Progenitor cell of endocrine pancreas (in vitro differentiated cells): ENCODE data around the gene SUGCT. TPM values are rescaled to one million over a fixed set of nuclear protein-coding genes. Genes with fewer than 3 reads are reported as not detected.

Source experiments
- DNase-seq: peaks from one replicate; pipeline ENCODE4 v3.0.0; 2021; ENCODE audit warnings: low spot score; ENCODE audit not compliant: unreplicated experiment
- H3K27ac Mint-ChIP-seq: 2 replicates; pipeline ENCODE4 v1.8.0; 2021; ENCODE audit warnings: mild to moderate bottlenecking, moderate library complexity, mixed read lengths
- H3K27me3 Mint-ChIP-seq: 2 replicates; pipeline ENCODE4 v1.8.0; 2021; ENCODE audit warnings: mixed read lengths
- H3K36me3 Mint-ChIP-seq: 2 replicates; pipeline ENCODE4 v1.8.0; 2022; ENCODE audit warnings: mixed read lengths; ENCODE audit not compliant: insufficient read depth
- H3K4me1 Mint-ChIP-seq: 2 replicates; pipeline ENCODE4 v1.8.0; 2021; ENCODE audit warnings: low read depth, mixed read lengths
- H3K4me3 Mint-ChIP-seq: 2 replicates; pipeline ENCODE4 v1.8.0; 2021; ENCODE audit warnings: low read depth, mild to moderate bottlenecking, moderate library complexity, mixed read lengths
- H3K9me3 Mint-ChIP-seq: 2 replicates; pipeline ENCODE4 v1.8.0; 2021; ENCODE audit warnings: low read depth, mixed read lengths
- total RNA-seq: library from RNA; stranded (reverse); gene quantifications from 2 replicates; pipeline ENCODE4 v1.2.1, GENCODE V29; 2021
- TF ChIP-seq, protein P1 (sequence below): fragments of 200-600 bp; sonication (generic); IDR thresholded peaks from one replicate; pipeline ENCODE4 v1.5.0; 2021; ENCODE audit warnings: antibody characterized with exemption, mild to moderate bottlenecking; ENCODE audit not compliant: unreplicated experiment

Gene SUGCT
- total RNA-seq, 1 donor from 2014 or later = 6.2 TPM

- H3K36me3 Mint-ChIP-seq = no peaks in the 10 kb centered on the region
- H3K4me1 Mint-ChIP-seq = no peaks in the 10 kb centered on the region
- H3K27me3 Mint-ChIP-seq = no peaks in the 10 kb centered on the region
- H3K27ac Mint-ChIP-seq = no peak overlapping the region
- H3K4me3 Mint-ChIP-seq = no peak overlapping the region
- TF ChIP-seq, protein P1, sequence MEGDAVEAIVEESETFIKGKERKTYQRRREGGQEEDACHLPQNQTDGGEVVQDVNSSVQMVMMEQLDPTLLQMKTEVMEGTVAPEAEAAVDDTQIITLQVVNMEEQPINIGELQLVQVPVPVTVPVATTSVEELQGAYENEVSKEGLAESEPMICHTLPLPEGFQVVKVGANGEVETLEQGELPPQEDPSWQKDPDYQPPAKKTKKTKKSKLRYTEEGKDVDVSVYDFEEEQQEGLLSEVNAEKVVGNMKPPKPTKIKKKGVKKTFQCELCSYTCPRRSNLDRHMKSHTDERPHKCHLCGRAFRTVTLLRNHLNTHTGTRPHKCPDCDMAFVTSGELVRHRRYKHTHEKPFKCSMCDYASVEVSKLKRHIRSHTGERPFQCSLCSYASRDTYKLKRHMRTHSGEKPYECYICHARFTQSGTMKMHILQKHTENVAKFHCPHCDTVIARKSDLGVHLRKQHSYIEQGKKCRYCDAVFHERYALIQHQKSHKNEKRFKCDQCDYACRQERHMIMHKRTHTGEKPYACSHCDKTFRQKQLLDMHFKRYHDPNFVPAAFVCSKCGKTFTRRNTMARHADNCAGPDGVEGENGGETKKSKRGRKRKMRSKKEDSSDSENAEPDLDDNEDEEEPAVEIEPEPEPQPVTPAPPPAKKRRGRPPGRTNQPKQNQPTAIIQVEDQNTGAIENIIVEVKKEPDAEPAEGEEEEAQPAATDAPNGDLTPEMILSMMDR = no peak
- H3K9me3 Mint-ChIP-seq = no peaks in the 10 kb centered on the region
- DNase-seq = no peak
These were observed 741.8 kb downstream of the SUGCT start for GRCh38 chr7:40876601-40877000.

GRCh38 chr7:40879941-40880543 is 745.2 kb downstream of the SUGCT start:
- Mint-ChIP-seq H3K36me3 (no peaks in the 10 kb centered on the region), H3K4me3 (no peak overlapping the region), H3K9me3 (no peaks in the 10 kb centered on the region), H3K4me1 (no peaks in the 10 kb centered on the region), H3K27me3 (no peaks in the 10 kb centered on the region), H3K27ac (no peak overlapping the region)
- TF ChIP-seq, protein P1 = no peak
- no peak for DNase-seq

DNA sequence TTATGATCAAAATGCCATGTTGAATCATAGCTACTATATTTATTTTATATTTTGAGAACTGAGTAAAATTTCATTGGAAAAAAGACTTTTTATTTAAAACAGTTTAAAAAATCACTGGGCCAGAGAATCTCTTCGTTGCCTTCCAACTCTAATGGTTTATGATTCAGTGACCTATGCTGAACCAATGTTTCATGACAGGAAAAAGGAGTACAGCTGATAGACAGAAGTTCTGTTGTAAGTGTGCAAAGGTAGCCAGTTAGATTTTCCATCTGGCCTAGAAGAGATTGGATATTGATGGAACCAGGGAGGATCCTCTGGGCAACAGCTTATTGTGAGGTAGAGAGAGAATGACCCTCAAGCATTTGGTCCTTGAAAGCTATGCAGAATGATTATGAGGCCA is 745.8 kb downstream of the SUGCT start:
- no peak for DNase-seq
- H3K27me3 Mint-ChIP-seq = no peaks in the 10 kb centered on the region
- H3K36me3 Mint-ChIP-seq = no peaks in the 10 kb centered on the region
- TF ChIP-seq, protein P1 = no peak
- no peaks in the 10 kb centered on the region for H3K4me1 Mint-ChIP-seq
- H3K4me3 Mint-ChIP-seq = no peak overlapping the region
- no peaks in the 10 kb centered on the region for H3K9me3 Mint-ChIP-seq
- no peak overlapping the region for H3K27ac Mint-ChIP-seq

GRCh38 chr7:40881405-40881926 is 746.7 kb downstream of the SUGCT start:
- Mint-ChIP-seq H3K9me3 (no peaks in the 10 kb centered on the region), H3K36me3 (no peaks in the 10 kb centered on the region), H3K27me3 (no peaks in the 10 kb centered on the region), H3K4me1 (no peaks in the 10 kb centered on the region), H3K4me3 (no peak overlapping the region), H3K27ac (no peak overlapping the region)
- TF ChIP-seq, protein P1 = no peak
- DNase-seq = no peak

DNA sequence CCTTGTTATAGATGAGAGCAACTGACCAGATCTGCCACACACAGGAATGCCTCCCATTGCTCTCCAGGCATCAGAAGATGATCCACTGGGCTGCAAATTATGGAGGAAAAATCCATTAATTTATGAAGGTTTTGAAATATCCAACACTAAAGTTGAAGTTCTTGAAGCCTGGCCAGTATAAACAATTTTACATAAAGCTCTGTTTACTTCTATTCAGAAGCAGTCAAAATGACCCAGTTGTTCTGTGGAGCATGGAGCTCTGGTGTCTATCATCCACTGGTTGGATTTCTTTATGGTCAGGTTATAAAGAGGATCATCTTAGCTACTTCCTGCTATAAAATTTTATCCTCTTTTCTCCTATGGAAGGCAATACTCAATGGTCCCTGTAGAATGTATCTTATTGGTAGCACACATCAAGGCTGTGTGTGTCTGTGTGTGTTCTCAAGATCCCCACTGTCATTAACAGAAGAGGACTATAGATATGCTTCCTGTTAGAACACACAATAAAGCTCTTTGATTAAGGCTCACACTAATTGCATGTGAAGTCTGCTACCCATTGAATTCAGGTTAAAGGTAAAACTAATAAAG is 747.4 kb downstream of the SUGCT start:
- Mint-ChIP-seq H3K27me3 (no peaks in the 10 kb centered on the region), H3K9me3 (no peaks in the 10 kb centered on the region), H3K36me3 (no peaks in the 10 kb centered on the region), H3K4me1 (no peaks in the 10 kb centered on the region), H3K27ac (no peak overlapping the region), H3K4me3 (no peak overlapping the region)
- no peak for DNase-seq
- TF ChIP-seq, protein P1 = no peak
